Activated CD8-positive, alpha-beta T cell treated with anti-CD3 and anti-CD28 coated beads for 36 hours (primary cell): ENCODE data around the gene TNFRSF14. TPM values are rescaled to one million over a fixed set of nuclear protein-coding genes. Genes with fewer than 3 reads are reported as not detected.

Source experiments
- ATAC-seq: fragments of 200-7000 bp; cut with Tn5 transposase; one replicate; pipeline ENCODE4 v1.10.0; 2021; ENCODE audit warnings: mild to moderate bottlenecking, moderate library complexity
- CTCF ChIA-PET: fragments of 350-600 bp; sonication (Branson Sonifier 250); formaldehyde crosslinking; loops from one replicate; lab custom pipeline; 2021; ENCODE audit warnings: antibody characterized with exemption; lab: Charles Lee
- POLR2A ChIA-PET: fragments of 350-600 bp; sonication (Branson Sonifier 250); formaldehyde crosslinking; loops from one replicate; lab custom pipeline; 2021; ENCODE audit warnings: antibody characterized with exemption; lab: Charles Lee
- DNase-seq: peaks from one replicate; pipeline ENCODE4 v3.0.0-alpha.2; 2020
- H3K27ac Mint-ChIP-seq: one replicate; pipeline ENCODE4 v1.8.0; 2021; ENCODE audit warnings: mild to moderate bottlenecking, mixed read lengths
- H3K27me3 Mint-ChIP-seq: one replicate; pipeline ENCODE4 v1.8.0; 2021; ENCODE audit warnings: mixed read lengths
- H3K36me3 Mint-ChIP-seq: one replicate; pipeline ENCODE4 v1.8.0; 2021; ENCODE audit warnings: low read depth, mixed read lengths
- H3K4me1 Mint-ChIP-seq: one replicate; pipeline ENCODE4 v1.8.0; 2021; ENCODE audit warnings: low read depth, mixed read lengths
- H3K4me3 Mint-ChIP-seq: one replicate; pipeline ENCODE4 v1.8.0; 2021; ENCODE audit warnings: mild to moderate bottlenecking, moderate library complexity, mixed read lengths
- H3K9me3 Mint-ChIP-seq: one replicate; pipeline ENCODE4 v1.8.0; 2021; ENCODE audit warnings: mixed read lengths
- intact Hi-C: fragments of 100-400 bp; cut with micrococcal nuclease; formaldehyde crosslinking; loops from one replicate; pipeline ENCODE4 v1.10.0; 2022
- total RNA-seq, 2 experiments: library from RNA; stranded (reverse); gene quantifications; one replicate each; pipeline ENCODE4 v1.2.3, GENCODE V29; 2021
- TF ChIP-seq, protein P1 (sequence below): fragments of 200-600 bp; IDR thresholded peaks from one replicate; pipeline ENCODE4 v1.8.0; 2022; ENCODE audit warnings: antibody characterized with exemption, mild to moderate bottlenecking

The TNFRSF14 gene
- total RNA-seq, 2 experiments from 2014 or later: 134 to 140 TPM

DNA sequence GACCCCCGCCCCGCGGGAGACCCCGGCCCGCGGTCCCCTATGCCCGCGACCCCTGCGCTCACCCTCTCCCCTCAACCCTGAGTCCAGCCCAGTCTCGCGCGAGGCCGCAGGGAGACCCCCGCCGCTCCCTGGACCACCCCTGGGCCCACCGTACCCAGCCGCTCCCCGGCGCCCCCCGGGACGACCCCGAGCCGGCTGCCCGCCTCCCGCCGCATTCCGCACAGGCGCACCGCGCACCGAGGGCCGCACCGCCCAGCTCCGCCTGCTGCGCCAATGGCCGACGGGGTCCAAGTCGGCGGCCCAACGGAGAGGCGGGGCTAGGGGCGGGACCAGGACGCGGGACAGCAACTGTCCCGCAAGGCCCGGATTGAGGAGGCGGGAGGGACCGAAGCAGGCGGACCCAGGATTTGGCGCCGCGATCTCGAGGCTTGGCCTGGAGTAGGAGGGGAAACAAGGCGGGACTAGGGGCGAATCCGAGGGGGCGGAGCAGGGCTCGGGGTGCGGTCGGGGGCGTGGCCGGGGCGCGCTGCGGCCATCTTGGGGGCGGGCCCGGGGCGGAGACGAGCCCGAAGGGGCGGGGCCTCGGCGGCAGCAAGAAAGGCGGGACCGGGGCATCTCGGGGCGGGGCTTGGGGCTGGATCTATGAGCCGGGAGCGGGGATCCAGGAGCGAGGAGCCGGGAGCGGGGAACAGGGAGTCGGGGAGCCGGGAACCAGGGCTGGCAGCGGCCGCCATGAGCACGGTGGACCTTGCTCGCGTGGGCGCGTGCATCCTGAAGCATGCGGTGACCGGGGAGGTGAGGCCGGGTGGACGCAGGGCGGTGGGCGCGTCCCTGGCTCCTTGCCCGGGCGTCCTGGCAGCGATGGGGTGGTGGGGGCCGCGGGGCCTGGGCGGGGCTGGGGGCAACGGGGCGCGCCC, 30.2 kb downstream of the TNFRSF14 start, which contains the start of gene PRXL2B:
Gene PRXL2B (plus strand): TSS at position 624 of the 917 bp plus-strand sequence. CDS start 109 bp downstream, at position 733.
- ATAC-seq: peak; percentile 74
- H3K4me3 Mint-ChIP-seq: peak within 1 kb of the TSS; percentile 83
- ChIA-PET POLR2A (interaction anchor here (0.7 to 6.2 kb wide), 12 partner anchors 8 to 171 kb away, joined by 3 to 100 read pairs (median 6); partner anchors contain the start of gene TNFRSF14), CTCF (interaction anchor here (0.7 to 3.3 kb wide), 8 partner anchors 9 to 392 kb away, joined by 3 to 28 read pairs (median 6); partner anchors contain the start of genes FAAP20 and TNFRSF14)
- peak within 1 kb of the TSS; percentile 92 for H3K27ac Mint-ChIP-seq
- peak; percentile 99 for DNase-seq
- H3K27me3 Mint-ChIP-seq: no peaks in the 10 kb centered on the region
- intact Hi-C loops: loop anchor here (5.0 to 10.0 kb wide), 2 partner anchors 39 to 58 kb away; no protein-coding TSS in a partner anchor
- peaks cover 27% of the 10 kb centered on the region for H3K36me3 Mint-ChIP-seq
- peaks cover 37% of the 10 kb centered on the region for H3K4me1 Mint-ChIP-seq
- TF ChIP-seq, protein P1, sequence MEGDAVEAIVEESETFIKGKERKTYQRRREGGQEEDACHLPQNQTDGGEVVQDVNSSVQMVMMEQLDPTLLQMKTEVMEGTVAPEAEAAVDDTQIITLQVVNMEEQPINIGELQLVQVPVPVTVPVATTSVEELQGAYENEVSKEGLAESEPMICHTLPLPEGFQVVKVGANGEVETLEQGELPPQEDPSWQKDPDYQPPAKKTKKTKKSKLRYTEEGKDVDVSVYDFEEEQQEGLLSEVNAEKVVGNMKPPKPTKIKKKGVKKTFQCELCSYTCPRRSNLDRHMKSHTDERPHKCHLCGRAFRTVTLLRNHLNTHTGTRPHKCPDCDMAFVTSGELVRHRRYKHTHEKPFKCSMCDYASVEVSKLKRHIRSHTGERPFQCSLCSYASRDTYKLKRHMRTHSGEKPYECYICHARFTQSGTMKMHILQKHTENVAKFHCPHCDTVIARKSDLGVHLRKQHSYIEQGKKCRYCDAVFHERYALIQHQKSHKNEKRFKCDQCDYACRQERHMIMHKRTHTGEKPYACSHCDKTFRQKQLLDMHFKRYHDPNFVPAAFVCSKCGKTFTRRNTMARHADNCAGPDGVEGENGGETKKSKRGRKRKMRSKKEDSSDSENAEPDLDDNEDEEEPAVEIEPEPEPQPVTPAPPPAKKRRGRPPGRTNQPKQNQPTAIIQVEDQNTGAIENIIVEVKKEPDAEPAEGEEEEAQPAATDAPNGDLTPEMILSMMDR: no peak
- peaks cover 3% of the 10 kb centered on the region for H3K9me3 Mint-ChIP-seq

DNA sequence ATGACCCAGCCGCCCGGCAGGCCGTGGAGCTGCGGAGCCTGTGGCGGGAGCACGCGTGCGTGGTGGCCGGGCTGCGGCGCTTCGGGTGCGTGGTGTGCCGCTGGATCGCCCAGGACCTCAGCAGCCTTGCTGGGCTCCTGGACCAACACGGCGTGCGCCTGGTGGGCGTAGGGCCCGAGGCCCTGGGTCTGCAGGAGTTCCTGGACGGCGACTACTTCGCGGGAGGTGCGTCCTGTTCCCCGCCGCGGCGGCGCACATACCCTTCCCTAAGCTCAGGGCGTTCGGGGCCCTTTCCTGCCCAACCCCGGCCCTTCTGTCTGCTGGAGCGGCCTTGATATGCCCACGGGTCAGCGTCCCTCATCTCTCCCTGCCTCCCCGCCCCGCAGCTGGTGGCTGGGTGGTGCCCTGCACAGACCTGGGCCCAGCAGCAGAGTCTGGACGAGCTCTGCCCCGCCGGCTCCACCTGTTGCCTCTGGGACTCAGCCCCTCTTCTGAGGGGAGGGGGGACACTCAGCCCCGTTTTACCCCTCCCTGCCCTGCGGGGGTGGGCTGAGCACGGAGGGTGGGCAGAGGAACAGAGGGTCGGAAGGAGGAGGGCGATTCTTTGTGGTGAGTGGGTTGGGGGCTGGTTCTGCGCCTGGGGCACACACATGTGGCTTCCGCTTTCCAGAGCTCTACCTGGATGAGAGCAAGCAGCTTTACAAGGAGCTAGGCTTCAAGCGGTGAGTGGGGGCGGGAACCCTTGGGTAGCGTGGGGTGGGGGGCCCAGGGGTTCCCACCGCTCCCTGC, 31.1 kb downstream of the TNFRSF14 start:
- ATAC-seq (no peak), DNase-seq (peak; percentile 54)
- intact Hi-C loops: loop anchor here (5.0 to 10.0 kb wide), 2 partner anchors 40 to 58 kb away; no protein-coding TSS in a partner anchor
- POLR2A ChIA-PET: interaction anchor here (5.2 to 6.2 kb wide), 3 partner anchors 24 to 39 kb away, joined by 39 to 100 read pairs (median 43); partner anchors contain the start of gene TNFRSF14
- Mint-ChIP-seq H3K27ac (peak overlapping the region; percentile 42), H3K4me3 (peak overlapping the region; percentile 83), H3K9me3 (peaks cover 2% of the 10 kb centered on the region), H3K4me1 (peaks cover 28% of the 10 kb centered on the region), H3K27me3 (no peaks in the 10 kb centered on the region), H3K36me3 (peaks cover 22% of the 10 kb centered on the region)
- CTCF ChIA-PET: interaction anchor here (0.7 to 1.0 kb wide), 3 partner anchors 9 to 393 kb away, joined by 3 read pairs; partner anchors contain the start of gene FAAP20
- TF ChIP-seq, protein P1: no peak

DNA sequence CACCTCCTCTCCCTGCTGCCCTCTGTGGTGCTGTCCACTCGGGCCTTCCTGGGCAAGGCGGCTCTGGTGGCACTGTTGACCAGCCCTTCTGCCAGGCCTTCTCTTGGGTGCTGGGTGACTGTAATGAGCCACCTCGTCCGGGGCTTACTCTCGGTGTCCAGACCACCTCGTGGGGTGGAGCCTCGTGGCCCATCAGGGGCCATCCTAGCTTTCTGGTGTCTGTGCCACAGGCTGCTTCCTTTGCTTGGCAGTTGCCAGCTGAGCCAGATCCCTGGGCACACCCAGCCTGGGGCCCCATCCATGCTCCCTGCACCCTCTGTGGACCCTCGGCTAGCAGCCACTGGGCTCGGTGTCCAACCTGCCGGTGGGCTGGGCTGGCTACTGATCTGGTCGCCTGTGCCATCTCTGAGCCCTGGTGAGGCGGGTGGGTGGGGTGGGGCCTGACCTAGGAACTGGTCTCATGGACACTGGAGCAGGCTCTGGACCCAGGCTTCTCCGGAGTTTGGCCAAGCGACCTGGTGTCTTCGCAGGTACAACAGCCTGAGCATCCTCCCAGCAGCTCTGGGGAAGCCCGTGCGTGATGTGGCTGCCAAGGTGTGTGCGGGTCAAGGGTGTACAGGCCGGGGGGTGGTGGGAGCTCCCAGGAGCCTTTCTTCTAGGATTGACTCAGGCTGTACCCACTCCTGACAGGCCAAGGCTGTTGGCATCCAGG, 31.8 kb downstream of the TNFRSF14 start:
- Mint-ChIP-seq H3K9me3 (no peaks in the 10 kb centered on the region), H3K36me3 (peaks cover 20% of the 10 kb centered on the region), H3K4me1 (peaks cover 21% of the 10 kb centered on the region), H3K27ac (no peak overlapping the region), H3K4me3 (peak overlapping the region; percentile 83), H3K27me3 (no peaks in the 10 kb centered on the region)
- ChIA-PET CTCF (interaction anchor here (1.0 kb wide), 1 partner anchor 10 kb away, joined by 3 read pairs; no protein-coding TSS in a partner anchor), POLR2A (interaction anchor here (5.2 to 6.2 kb wide), 3 partner anchors 25 to 40 kb away, joined by 39 to 100 read pairs (median 43); partner anchors contain the start of gene TNFRSF14)
- intact Hi-C loops: loop anchor here (5.0 to 10.0 kb wide), 2 partner anchors 41 to 57 kb away; no protein-coding TSS in a partner anchor
- no peak for ATAC-seq
- no peak for DNase-seq
- TF ChIP-seq, protein P1: no peak

GRCh38 chr1:2588661-2589430, 32.7 kb downstream of the TNFRSF14 start:
- peaks cover 13% of the 10 kb centered on the region for H3K4me1 Mint-ChIP-seq
- H3K36me3 Mint-ChIP-seq: peaks cover 16% of the 10 kb centered on the region
- ATAC-seq (no peak), DNase-seq (no peak)
- H3K27me3 Mint-ChIP-seq: no peaks in the 10 kb centered on the region
- intact Hi-C loops: loop anchor here (5.0 to 10.0 kb wide), 2 partner anchors 42 to 56 kb away; no protein-coding TSS in a partner anchor
- TF ChIP-seq, protein P1: no peak
- H3K9me3 Mint-ChIP-seq: no peaks in the 10 kb centered on the region
- POLR2A ChIA-PET: no interaction called here
- no peak overlapping the region for H3K27ac Mint-ChIP-seq
- H3K4me3 Mint-ChIP-seq: peak overlapping the region; percentile 33
- CTCF ChIA-PET: no interaction called here
